ENCODE data around the gene MRRF. TPM values are rescaled to one million over a fixed set of nuclear protein-coding genes. Genes with fewer than 3 reads are reported as not detected.

The MRRF gene
- total RNA-seq, 3 donors from 2014 or later, result 32.5 to 55.3 (median 44.9) TPM

GRCh38 chr9:122378236-122378635 lies 113.6 kb downstream of the MRRF start:
- Histone ChIP-seq H3K9me3 (no peaks in the 10 kb centered on the region), H3K36me3 (no peaks in the 10 kb centered on the region), H3K4me3 (no peak overlapping the region), H3K27me3 (no peaks in the 10 kb centered on the region), H3K27ac (no peak overlapping the region), H3K4me1 (peaks cover 0 to 8% of the 10 kb centered on the region in 2 donors)
- intact Hi-C loops (cut with DNase I; ENCODE audit: low total_unique reads), result no loop called here
- DNase-seq (ENCODE audit: low spot score in 2 of 2), result no peak
- TF ChIP-seq POLR2AphosphoS5 (IDR thresholded peaks at IDR 0.05) (no peak), CTCF (IDR thresholded peaks at IDR 0.05) (no peak), POLR2A (IDR thresholded peaks at IDR 0.05) (no peak)

DNA sequence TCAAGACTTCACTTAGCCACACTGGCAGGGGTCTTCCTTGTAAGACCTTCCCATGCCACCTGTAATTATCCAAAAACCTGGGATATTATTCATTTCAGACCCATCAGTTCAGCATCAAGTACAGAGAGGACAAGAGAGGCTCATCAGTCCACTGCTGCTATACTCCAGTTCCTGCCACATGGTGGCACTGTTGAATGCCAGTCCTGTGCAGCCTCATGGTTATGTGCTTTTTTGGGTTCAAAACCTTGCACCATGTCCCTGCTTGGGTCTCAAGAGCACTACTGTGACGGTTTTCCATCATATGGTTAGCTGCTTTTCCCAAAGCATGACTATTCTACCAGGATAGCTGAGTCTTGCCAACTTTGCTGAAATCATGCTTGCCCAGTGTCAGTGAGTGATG lies 114.7 kb downstream of the MRRF start:
- TF ChIP-seq POLR2AphosphoS5 (IDR thresholded peaks at IDR 0.05), result no peak
- intact Hi-C loops (cut with DNase I; ENCODE audit: low total_unique reads), result no loop called here
- Histone ChIP-seq H3K27ac (no peak overlapping the region), H3K4me1 (peaks cover 0 to 8% of the 10 kb centered on the region in 2 donors), H3K9me3 (no peaks in the 10 kb centered on the region), H3K27me3 (no peaks in the 10 kb centered on the region), H3K4me3 (no peak overlapping the region), H3K36me3 (no peaks in the 10 kb centered on the region)
- no peak for DNase-seq (ENCODE audit: low spot score in 2 of 2)

GRCh38 chr9:122380293-122380692 lies 115.6 kb downstream of the MRRF start:
- intact Hi-C loops (cut with DNase I; ENCODE audit: low total_unique reads), result no loop called here
- Histone ChIP-seq H3K4me1 (peaks cover 0 to 3% of the 10 kb centered on the region in 2 donors), H3K9me3 (no peaks in the 10 kb centered on the region), H3K27ac (no peak overlapping the region), H3K27me3 (no peaks in the 10 kb centered on the region), H3K36me3 (no peaks in the 10 kb centered on the region), H3K4me3 (no peak overlapping the region)
- DNase-seq (ENCODE audit: low spot score in 2 of 2), result no peak
- TF ChIP-seq POLR2A (IDR thresholded peaks at IDR 0.05) (no peak), CTCF (IDR thresholded peaks at IDR 0.05) (no peak), POLR2AphosphoS5 (IDR thresholded peaks at IDR 0.05) (no peak)

Other genes with a start within 250 kb of the MRRF start
- 10 to 100 TPM in 1 of 3 donors, 1 to 10 TPM in 2; 9.0 to 12.1 (median 10.0) TPM for gene TTLL11, start 171.6 kb upstream of the MRRF start, total RNA-seq
- 10 to 100 TPM; 30.4 to 37.5 (median 30.5) TPM for gene NDUFA8, start 105.1 kb upstream of the MRRF start, total RNA-seq
- not detected for gene MORN5, start 105.0 kb upstream of the MRRF start, total RNA-seq
- gene LHX6, start 35.9 kb upstream of the MRRF start, total RNA-seq, result 1 to 10 TPM; 1.8 to 9.8 (median 4.8) TPM
- gene RBM18, start within 50 bp of the MRRF start, total RNA-seq, result 10 to 100 TPM; 10.4 to 20.9 (median 13.4) TPM
- 1 to 10 TPM; 2.6 to 8.0 (median 4.5) TPM for gene PTGS1, start 106.1 kb downstream of the MRRF start, total RNA-seq
- gene OR1J1, start 213.0 kb downstream of the MRRF start, total RNA-seq, result not detected
- not detected for gene OR1J2, start 245.9 kb downstream of the MRRF start, total RNA-seq